Measurements from ENCODE around the gene FAM83C. TPM values are rescaled to one million over a fixed set of nuclear protein-coding genes. Genes with fewer than 3 reads are reported as not detected.

Gene FAM83C
- total and polyA plus RNA-seq, 2 experiments from 2014 or later = not detected

GRCh38 chr20:35326740-35327073 lies 34.5 kb upstream of the FAM83C start:
- in situ Hi-C loops (cut with MboI) = no loop called here
- Histone ChIP-seq H3K9me3 (ENCODE audit: low read depth) (no peaks in the 10 kb centered on the region), H2AFZ (no peak overlapping the region), H3F3A (ENCODE audit: insufficient read depth) (peaks cover 4% of the 10 kb centered on the region), H3K4me3 (no peak overlapping the region), H3K9ac (no peak overlapping the region), H3K27me3 (replicated peaks; ENCODE audit: insufficient read depth) (no peaks in the 10 kb centered on the region), H3K27ac (no peak overlapping the region), H3K79me2 (ENCODE audit: insufficient read depth) (no peaks in the 10 kb centered on the region), H3K4me1 (ENCODE audit: insufficient read depth) (peaks cover 11% of the 10 kb centered on the region; the same call in 1 of the 2 replicates), H4K20me1 (ENCODE audit: insufficient read depth) (no peaks in the 10 kb centered on the region), H3K9me2 (ENCODE audit: insufficient read depth) (no peaks in the 10 kb centered on the region), H3K36me3 (ENCODE audit: low read depth) (no peaks in the 10 kb centered on the region), H3K4me2 (ENCODE audit: unreplicated experiment) (no peak overlapping the region)
- TF ChIP-seq EZH2phosphoT487 (IDR thresholded peaks at IDR 0.05; ENCODE audit: insufficient read depth, low read depth) (no peak), EZH2 (IDR thresholded peaks at IDR 0.05; ENCODE audit: insufficient read depth, poor library complexity, severe bottlenecking) (no peak)
- 96 to 100% methylated on average over 3 of the region's 3 CpGs for WGBS, 2 experiments (ENCODE audit: low coverage in 1 of 2, low lambda C conversion rate in 2 of 2, missing lambda C conversion rate in 2 of 2)
- no peak for DNase-seq

- H3K79me2 ChIP-seq (ENCODE audit: insufficient read depth) = no peaks in the 10 kb centered on the region
- H3K36me3 ChIP-seq (ENCODE audit: low read depth) = no peaks in the 10 kb centered on the region
- no peaks in the 10 kb centered on the region for H3K9me3 ChIP-seq (ENCODE audit: low read depth)
- H3F3A ChIP-seq (ENCODE audit: insufficient read depth) = peaks cover 9% of the 10 kb centered on the region
- 90 to 94% methylated on average over 11 of the region's 11 CpGs for WGBS, 2 experiments (ENCODE audit: low coverage in 1 of 2, low lambda C conversion rate in 2 of 2, missing lambda C conversion rate in 2 of 2)
- H3K4me1 ChIP-seq (ENCODE audit: insufficient read depth) = peaks cover 16% of the 10 kb centered on the region
- H4K20me1 ChIP-seq (ENCODE audit: insufficient read depth) = no peaks in the 10 kb centered on the region
- H3K4me3 ChIP-seq = no peak overlapping the region
- no peak overlapping the region for H3K4me2 ChIP-seq (ENCODE audit: unreplicated experiment)
- H3K27ac ChIP-seq = no peak overlapping the region
- DNase-seq = no peak
- no peaks in the 10 kb centered on the region for H3K9me2 ChIP-seq (ENCODE audit: insufficient read depth)
- H3K27me3 ChIP-seq (replicated peaks; ENCODE audit: insufficient read depth) = no peaks in the 10 kb centered on the region
- no peak overlapping the region for H3K9ac ChIP-seq
- TF ChIP-seq EZH2phosphoT487 (IDR thresholded peaks at IDR 0.05; ENCODE audit: insufficient read depth, low read depth) (no peak), EZH2 (IDR thresholded peaks at IDR 0.05; ENCODE audit: insufficient read depth, poor library complexity, severe bottlenecking) (no peak)
- H2AFZ ChIP-seq = no peak overlapping the region
- in situ Hi-C loops (cut with MboI) = no loop called here
Measured at GRCh38 chr20:35326021-35326739, 34.0 kb upstream of the FAM83C start.

- Histone ChIP-seq H2AFZ (no peak overlapping the region), H3K9me2 (ENCODE audit: insufficient read depth) (no peaks in the 10 kb centered on the region), H3K4me1 (ENCODE audit: insufficient read depth) (peaks cover 24% of the 10 kb centered on the region), H3K4me3 (no peak overlapping the region), H3F3A (ENCODE audit: insufficient read depth) (peaks cover 17% of the 10 kb centered on the region), H3K9ac (no peak overlapping the region), H4K20me1 (ENCODE audit: insufficient read depth) (no peaks in the 10 kb centered on the region), H3K27me3 (replicated peaks; ENCODE audit: insufficient read depth) (no peaks in the 10 kb centered on the region), H3K9me3 (ENCODE audit: low read depth) (no peaks in the 10 kb centered on the region), H3K27ac (no peak overlapping the region), H3K4me2 (ENCODE audit: unreplicated experiment) (no peak overlapping the region), H3K79me2 (ENCODE audit: insufficient read depth) (no peaks in the 10 kb centered on the region), H3K36me3 (ENCODE audit: low read depth) (no peaks in the 10 kb centered on the region)
- no peak for TF ChIP-seq EZH2phosphoT487 (IDR thresholded peaks at IDR 0.05; ENCODE audit: insufficient read depth, low read depth)
- TF ChIP-seq EZH2 (IDR thresholded peaks at IDR 0.05; ENCODE audit: insufficient read depth, poor library complexity, severe bottlenecking) = no peak
- in situ Hi-C loops (cut with MboI) = no loop called here
- 66% methylated on average over 6 of the region's 6 CpGs for WGBS, 2 experiments (ENCODE audit: low coverage in 1 of 2, low lambda C conversion rate in 2 of 2, missing lambda C conversion rate in 2 of 2)
- DNase-seq = no peak
Measured at GRCh38 chr20:35325401-35325800, 33.2 kb upstream of the FAM83C start.

DNA sequence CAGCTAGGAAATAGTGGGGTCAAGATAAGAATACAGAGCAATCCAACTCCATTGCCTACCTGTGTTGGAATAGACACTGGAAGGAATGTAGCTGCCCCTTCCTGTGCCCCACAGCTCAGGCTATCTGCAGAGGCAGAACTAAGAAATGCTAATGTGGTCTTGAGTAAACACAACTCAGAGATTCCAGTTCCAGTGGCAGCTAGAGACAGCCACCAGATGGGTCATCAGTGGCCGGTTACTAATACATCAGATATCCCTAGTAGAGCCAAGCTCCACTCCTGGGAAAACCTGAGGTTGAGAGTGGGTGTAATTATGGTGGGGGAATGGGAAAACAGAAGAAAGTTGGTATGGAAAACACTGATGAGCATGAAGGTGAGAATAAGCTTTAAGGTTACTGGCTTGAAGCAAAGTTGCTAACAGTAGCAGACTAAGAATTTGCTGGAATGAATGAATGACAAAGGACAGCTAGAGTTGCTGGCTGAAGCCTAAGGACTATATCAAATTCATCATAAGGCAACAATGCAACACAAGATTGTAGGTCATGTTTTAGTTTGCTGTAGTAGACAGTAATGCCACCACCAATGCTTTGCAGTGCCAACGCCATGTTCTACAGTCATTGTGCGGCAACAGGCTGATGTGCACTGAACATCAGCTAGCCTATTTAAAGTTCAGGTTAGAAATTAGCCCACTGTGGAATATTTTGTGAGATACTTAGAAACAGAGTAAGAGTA lies 28.3 kb upstream of the FAM83C start:
- H3K27ac ChIP-seq = peak overlapping the region; percentile 90
- no peaks in the 10 kb centered on the region for H3K36me3 ChIP-seq (ENCODE audit: low read depth)
- in situ Hi-C loops (cut with MboI) = no loop called here
- TF ChIP-seq EZH2phosphoT487 (IDR thresholded peaks at IDR 0.05; ENCODE audit: insufficient read depth, low read depth) = no peak
- no peak for TF ChIP-seq EZH2 (IDR thresholded peaks at IDR 0.05; ENCODE audit: insufficient read depth, poor library complexity, severe bottlenecking)
- H4K20me1 ChIP-seq (ENCODE audit: insufficient read depth) = no peaks in the 10 kb centered on the region
- H3F3A ChIP-seq (ENCODE audit: insufficient read depth) = peaks cover 46% of the 10 kb centered on the region
- H3K4me1 ChIP-seq (ENCODE audit: insufficient read depth) = peaks cover 53% of the 10 kb centered on the region
- H3K27me3 ChIP-seq (replicated peaks; ENCODE audit: insufficient read depth) = no peaks in the 10 kb centered on the region
- H3K79me2 ChIP-seq (ENCODE audit: insufficient read depth) = no peaks in the 10 kb centered on the region
- peak overlapping the region; percentile 59; the same call in 1 of the 2 replicates for H3K9ac ChIP-seq
- H3K4me3 ChIP-seq = peak overlapping the region; percentile 37; the same call in 1 of the 2 replicates
- H3K4me2 ChIP-seq (ENCODE audit: unreplicated experiment) = peak overlapping the region; percentile 73
- WGBS, 2 experiments (ENCODE audit: low coverage in 1 of 2, low lambda C conversion rate in 2 of 2, missing lambda C conversion rate in 2 of 2) = 66 to 74% methylated on average over 3 of the region's 3 CpGs
- no peaks in the 10 kb centered on the region for H3K9me2 ChIP-seq (ENCODE audit: insufficient read depth)
- no peaks in the 10 kb centered on the region for H3K9me3 ChIP-seq (ENCODE audit: low read depth)
- peak; percentile 90 for DNase-seq
- H2AFZ ChIP-seq = no peak overlapping the region

Measured in GM23248 (cell line).